SW480 (cell line): ENCODE data around the gene TSPAN10.

Experiments used
- DNase-seq: peaks from one replicate; pipeline ENCODE4 v3.0.0-alpha.2; 2016; ENCODE audit warnings: low spot score

The TSPAN10 gene

GRCh38 chr17:81662002-81662401 is 25.0 kb downstream of the TSPAN10 start:
- DNase-seq: no peak

- DNase-seq: no peak
Observed at GRCh38 chr17:81664051-81664470, 27.1 kb downstream of the TSPAN10 start.

DNA sequence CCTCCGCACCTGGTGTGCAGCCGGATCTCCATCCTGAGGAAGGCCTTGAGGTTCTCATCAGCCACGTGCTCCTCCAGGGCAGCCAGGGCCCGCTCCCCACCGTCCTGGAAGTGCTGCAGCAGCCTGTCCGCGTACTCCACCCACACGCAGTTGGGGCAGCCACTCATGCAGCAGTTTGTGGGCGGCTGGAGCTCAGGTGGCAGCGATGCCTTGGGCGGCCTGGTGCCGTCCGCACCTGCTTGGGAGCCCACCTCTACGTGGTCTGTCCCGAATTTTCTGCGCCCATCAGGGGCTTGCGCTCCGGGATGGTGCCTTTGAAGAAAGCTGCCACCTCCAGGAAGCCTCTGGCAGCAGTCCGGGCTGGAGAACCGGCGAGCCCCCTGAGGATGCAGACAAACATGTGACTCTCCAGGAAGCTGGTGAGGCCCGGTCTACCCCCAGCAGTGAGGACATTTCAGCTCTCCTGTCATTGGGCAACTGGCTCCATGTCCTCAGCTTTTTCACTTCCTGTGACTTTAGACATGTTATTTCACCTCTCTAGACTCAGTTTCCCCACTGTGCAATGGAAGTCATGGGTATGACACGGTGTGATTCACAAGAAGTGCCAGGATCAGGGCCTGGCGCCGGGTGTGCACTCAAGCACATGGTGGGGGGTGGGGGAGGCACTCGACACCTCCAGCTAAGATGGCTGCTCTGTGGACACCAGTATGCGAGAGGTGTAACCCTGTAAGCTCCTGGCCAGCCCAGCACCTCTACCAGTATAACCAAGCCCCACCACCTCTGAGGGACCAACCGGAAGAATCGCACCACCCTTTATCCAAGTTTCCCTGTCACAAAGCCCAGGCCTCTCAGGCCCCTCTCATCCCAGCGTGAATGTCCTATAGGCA is 28.5 kb downstream of the TSPAN10 start:
- DNase-seq: peak; percentile 59

- DNase-seq: peak; percentile 41
Observed at GRCh38 chr17:81666092-81666341, 29.0 kb downstream of the TSPAN10 start.

- peak; percentile 94 for DNase-seq
Observed at GRCh38 chr17:81666342-81667191, 29.6 kb downstream of the TSPAN10 start, which contains the start of the genes CCDC137 and OXLD1. CCDC137 (plus strand) TSS chr17:81666737; CDS start chr17:81666767, 30 bp downstream. OXLD1 (minus strand) TSS chr17:81666605; CDS start chr17:81666577, 28 bp downstream.

DNA sequence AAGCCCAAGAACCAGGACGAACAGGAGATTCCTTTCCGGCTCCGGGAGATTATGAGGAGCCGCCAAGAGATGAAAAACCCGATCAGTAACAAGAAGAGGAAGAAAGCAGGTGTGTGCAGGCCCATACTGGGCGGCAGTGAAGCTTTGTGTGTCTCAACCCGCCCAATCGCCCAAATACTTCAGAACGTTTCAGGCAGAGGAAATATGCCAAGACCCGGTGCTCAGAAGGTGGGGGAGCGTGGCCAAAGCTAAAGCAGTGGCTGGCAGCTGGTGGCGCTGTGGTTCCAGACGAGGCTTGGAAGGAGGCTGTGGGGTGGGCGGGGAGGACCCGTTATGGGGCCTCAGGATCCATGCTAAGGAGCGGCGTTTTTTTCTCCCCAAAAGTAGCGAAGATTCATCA is 30.8 kb downstream of the TSPAN10 start:
- DNase-seq: no peak

GRCh38 chr17:81672504-81672903 is 35.5 kb downstream of the TSPAN10 start:
- no peak for DNase-seq

- no peak for DNase-seq
Observed at GRCh38 chr17:81672954-81673353, 36.0 kb downstream of the TSPAN10 start.

DNA sequence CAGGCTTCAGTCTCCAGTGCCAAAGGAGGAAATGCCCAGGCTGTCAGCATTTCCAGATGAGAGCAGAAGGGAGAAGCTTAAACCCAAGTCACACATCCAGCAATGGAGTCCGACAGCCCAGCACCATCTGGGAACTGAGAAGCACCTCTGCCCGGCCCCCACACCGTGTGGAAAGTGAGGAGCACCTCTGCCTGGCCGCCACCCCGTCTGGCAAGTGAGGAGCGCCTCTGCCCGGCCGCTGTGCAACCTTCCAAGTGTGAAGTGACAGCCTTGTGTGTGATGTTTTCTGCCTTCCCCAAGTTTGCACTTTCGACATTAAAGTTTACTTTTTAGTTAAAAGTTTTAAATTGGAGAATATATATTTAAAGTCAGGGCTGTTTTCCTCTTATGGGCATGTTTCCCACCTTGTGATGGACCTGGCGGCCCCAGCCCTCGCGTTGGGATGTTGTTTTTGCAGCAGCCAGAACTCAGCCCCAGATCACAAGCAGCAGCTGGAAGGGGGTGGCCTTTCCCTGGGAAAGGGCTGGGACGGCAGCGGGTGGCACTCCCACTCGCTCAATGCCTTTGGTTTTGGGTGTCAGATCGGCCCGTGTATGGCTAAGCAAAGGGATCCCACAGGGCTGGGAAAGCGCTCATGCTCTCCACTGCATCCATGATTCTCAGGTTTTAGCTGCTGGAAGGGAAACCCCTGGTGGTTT is 36.7 kb downstream of the TSPAN10 start:
- DNase-seq: no peak

DNA sequence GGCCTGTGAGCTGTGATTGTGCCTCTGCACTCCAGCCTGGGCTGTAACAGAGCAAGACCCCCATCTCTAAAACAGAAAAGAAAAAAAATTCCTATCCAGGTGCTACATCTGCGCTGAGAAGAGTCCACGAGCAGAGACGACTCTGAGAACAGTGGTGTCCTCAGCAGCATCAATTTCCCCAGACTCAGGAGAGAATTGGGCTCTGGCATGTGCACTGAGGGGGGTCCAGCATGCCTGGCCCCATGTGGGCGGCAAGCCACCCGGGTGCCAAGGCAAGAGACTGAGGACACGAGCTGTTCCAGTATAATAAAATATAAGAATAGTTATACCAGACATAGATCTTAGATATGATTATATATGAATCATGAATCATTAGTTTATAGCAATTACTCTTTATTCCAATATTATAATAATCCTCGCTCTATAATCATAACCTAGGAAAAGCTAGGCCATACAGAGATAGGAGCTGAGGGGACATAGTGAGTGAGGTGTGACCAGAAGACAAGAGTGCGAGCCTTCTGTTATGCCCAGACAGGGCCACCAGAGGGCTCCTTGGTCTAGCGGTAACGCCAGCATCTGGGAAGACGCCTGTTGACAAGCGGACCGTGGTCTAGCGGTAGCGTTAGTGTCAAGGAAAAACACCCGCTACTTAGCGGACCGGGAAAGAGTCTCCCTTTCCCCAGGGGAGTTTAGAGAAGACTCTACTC is 38.7 kb downstream of the TSPAN10 start:
- DNase-seq: peak; percentile 16

DNA sequence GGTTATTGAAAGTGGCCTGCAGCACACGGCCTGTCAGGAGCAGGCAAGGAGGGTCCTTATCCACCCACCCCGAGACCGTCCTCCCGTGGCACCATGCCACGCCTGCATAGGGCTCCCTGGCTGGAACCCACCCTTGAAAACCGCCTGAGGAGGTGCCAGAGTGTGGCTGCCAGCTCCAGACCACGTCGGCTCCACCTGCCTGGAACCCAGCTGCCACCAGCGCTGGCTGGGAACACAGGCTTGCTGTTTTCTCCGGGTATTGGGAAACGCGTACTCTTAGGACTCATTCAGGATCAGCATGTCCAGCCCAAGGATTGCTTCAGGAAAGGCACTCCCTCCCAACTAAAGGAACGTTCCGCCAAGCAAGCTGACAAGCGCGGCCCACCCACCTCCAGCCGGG is 39.9 kb downstream of the TSPAN10 start:
- DNase-seq: no peak

DNA sequence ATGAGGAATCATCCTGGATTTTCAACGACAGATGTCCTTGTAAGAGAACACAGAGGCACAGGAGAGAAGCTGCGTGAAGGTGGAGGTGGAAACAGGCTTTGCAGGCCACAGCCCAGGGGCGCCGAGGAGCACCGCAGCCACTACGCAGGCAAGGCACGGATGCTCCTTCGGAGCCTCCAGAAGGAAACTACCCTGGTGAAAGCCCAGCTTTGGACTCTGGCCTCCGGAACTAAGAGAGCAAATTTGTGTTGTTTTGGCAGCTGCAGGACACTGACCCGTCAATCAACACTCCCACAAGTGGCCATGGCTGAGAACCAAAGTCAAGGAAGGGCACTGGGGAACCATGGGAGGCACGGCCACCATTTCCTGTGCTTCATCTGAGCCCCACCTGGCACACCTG is 43.2 kb downstream of the TSPAN10 start:
- DNase-seq: no peak

DNA sequence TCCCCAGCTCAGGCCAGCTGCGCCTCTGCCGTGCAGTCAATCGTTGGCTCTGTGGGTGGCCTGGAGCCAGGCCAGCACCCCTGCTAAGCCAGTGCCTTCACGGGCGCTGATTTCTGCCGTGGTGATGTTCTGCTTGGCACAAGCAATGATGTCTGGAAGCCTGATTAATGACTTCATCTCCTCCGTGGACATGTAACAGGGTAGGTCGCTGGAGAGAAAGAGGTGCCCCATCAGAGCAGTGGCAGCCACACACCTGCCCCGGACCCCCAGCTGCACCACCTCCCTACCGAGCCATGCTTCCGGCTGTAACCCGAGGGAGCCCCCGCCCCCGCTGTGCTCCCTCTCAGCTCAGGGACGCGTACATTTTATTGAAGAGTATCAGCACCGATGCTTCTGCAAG is 44.7 kb downstream of the TSPAN10 start:
- DNase-seq: no peak

DNA sequence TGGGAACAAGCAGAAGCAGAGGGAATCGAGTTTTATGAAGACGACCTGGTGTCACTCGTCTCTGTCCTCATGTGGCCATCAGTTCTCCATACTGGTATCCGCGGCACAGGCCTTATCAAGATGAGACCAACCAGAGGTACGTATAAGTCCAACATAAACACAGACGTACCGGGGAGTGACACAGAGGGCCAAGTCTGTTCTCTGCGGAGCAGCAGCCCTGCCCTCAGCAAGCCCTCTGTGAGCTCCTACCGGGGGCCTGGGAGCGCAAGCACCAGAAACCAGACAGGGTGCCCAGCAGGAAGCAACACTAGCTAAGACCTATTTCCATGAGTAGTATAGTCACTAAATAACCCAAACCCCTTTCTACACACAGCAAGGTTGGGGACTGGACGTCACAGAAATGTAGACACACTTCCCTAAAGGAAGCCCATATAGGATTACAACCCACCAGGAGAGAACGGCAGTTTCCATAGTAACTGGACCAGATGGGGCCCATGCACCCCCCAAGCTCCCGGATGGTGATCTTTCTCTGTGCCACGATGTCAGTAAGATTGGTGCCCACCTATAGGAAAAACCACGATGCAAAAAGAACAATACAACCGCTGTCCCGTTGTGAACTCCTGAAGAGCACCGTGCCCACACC is 45.7 kb downstream of the TSPAN10 start:
- no peak for DNase-seq

DNA sequence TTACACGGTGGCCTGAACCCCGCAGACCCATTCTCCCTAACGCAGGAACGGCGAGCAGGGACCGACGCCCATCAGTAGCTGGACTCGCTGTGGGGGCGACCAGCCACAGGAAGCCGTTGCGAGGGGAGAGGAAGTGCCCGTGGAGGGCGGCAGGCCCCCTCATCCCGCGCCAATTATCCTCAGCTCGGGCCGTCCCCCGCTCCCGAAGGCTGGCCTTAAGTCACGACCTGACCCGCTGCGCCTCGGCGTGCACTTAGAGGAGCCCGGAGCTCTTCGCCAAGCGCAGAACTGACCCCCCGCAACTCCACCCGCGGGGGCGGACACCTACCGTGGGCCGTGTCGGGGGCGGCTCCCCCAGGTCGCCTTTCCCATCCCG is 46.2 kb downstream of the TSPAN10 start:
- DNase-seq: no peak

DNA sequence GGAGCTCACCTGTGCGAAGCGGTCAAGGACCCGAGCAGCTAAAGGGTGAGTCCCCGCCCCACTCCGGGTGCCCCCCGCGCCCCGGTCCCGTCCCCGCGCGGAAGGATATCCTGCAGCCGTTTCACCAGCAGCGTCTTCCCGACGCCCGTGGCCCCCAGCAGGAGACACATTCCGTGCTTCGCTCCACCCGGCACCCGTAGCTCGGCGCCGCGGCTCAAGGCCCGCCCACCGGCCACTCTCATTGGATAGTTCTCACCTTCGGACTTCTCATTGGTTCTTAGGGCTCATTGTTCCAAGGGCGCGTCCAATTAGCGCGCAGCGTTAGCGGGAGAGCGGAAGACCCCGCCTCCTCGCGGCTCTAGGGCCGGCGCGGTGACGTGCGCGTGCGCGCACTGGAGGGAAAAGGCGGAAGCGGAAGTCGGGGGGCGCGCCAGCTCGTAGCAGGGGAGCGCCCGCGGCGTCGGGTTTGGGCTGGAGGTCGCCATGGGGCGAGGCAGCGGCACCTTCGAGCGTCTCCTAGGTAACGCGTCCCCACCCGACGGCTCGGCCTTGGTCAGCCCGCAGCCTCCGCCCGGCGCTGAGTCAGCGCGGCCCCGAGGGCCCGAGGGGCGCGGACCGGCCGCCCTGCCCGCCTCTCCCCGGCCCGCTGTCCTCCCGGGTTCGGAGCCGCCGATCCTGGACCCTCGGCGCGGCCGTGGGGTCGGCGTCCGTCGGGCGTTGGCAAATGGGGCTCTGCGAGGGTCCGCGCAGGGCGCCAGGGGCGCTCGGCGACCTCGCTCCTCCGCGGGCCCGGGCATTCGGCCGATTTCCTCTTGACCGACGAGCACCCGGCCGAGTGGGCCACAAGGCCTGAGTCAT is 46.8 kb downstream of the TSPAN10 start, which contains the start of the genes ARL16 and HGS:
ARL16 (minus strand) TSS at position 214 of the 858 bp plus-strand sequence; CDS start at position 170, 44 bp downstream.
HGS (plus strand) TSS at position 428 of the 858 bp plus-strand sequence; CDS start at position 484, 56 bp downstream.
- peak; percentile 97 for DNase-seq

- no peak for DNase-seq
Observed at GRCh38 chr17:81684442-81684911, 47.5 kb downstream of the TSPAN10 start.

- DNase-seq: peak; percentile 46
Observed at GRCh38 chr17:81685108-81685507, 48.1 kb downstream of the TSPAN10 start.

DNA sequence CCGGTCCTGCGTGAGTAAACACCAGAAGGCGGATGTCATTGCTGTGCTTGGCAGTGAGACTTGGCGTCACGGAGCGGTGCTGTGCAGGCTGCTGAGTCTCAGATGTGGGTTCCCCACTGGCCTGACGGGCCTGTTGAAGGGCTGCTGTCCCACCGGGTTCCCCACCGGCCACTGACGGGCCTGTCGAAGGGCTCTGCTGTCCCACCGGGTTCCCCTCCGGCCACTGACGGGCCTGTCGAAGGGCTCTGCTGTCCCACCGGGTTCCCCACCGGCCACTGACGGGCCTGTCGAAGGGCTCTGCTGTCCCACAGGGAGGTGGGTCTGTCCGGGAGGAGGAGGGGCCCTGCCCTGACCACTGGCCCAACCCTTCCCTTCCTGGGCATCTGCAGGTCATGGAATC is 49.6 kb downstream of the TSPAN10 start:
- DNase-seq: no peak
